ENCODE data around the gene TRMO.

DNA sequence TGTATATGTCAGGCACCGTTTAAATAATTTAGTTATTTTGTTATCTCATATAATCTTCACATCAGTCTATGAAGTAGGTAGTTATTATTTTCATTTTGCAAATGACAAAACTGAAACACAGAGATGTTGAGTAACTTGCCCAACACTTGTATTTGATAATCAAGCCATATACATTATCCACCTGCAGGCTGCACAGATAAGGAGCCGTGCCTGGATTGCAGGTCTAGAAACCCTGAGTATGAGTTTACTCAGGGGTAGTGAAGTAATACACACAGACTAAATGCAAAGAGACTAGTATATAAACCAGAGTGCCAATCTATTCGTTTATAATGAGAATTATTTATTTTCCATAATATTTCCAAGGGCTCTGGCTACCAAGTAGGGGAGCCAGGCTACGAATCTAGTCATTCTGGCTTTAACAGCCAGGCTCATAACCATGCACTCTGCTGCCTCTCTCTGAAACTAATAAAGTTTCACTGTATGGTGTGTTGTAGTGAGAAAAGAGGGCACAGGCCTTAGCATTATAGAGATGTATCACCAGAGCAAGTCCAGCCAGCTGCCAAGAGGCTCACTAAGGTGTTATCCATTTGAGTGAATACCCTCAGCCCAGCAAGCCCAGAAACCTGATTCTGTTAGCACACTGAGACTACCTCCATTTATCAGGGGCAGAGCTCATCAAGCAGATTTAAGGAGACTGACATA is 11.1 kb upstream of the TRMO start:
- TF ChIP-seq CREB1 (IDR thresholded peaks at IDR 0.05; ENCODE audit: low read depth) (no peak), TAF1 (IDR thresholded peaks at IDR 0.05; ENCODE audit: low read depth) (no peak), EP300 (IDR thresholded peaks at IDR 0.05; ENCODE audit: borderline replicate concordance) (no peak), RAD21 (IDR thresholded peaks at IDR 0.05; ENCODE audit: low read depth) (no peak), TEAD4 (IDR thresholded peaks at IDR 0.05) (no peak), CEBPB (IDR thresholded peaks at IDR 0.05) (no peak), YY1 (IDR thresholded peaks at IDR 0.05; ENCODE audit: low read depth) (no peak), ZBTB7A (IDR thresholded peaks at IDR 0.05; ENCODE audit: low read depth) (no peak), EGR1 (IDR thresholded peaks at IDR 0.05) (no peak), TCF12 (IDR thresholded peaks at IDR 0.05; ENCODE audit: low read depth) (no peak)
- TF ChIP-seq, protein P1, sequence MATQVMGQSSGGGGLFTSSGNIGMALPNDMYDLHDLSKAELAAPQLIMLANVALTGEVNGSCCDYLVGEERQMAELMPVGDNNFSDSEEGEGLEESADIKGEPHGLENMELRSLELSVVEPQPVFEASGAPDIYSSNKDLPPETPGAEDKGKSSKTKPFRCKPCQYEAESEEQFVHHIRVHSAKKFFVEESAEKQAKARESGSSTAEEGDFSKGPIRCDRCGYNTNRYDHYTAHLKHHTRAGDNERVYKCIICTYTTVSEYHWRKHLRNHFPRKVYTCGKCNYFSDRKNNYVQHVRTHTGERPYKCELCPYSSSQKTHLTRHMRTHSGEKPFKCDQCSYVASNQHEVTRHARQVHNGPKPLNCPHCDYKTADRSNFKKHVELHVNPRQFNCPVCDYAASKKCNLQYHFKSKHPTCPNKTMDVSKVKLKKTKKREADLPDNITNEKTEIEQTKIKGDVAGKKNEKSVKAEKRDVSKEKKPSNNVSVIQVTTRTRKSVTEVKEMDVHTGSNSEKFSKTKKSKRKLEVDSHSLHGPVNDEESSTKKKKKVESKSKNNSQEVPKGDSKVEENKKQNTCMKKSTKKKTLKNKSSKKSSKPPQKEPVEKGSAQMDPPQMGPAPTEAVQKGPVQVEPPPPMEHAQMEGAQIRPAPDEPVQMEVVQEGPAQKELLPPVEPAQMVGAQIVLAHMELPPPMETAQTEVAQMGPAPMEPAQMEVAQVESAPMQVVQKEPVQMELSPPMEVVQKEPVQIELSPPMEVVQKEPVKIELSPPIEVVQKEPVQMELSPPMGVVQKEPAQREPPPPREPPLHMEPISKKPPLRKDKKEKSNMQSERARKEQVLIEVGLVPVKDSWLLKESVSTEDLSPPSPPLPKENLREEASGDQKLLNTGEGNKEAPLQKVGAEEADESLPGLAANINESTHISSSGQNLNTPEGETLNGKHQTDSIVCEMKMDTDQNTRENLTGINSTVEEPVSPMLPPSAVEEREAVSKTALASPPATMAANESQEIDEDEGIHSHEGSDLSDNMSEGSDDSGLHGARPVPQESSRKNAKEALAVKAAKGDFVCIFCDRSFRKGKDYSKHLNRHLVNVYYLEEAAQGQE (IDR thresholded peaks at IDR 0.05; ENCODE audit: low read depth), result no peak
- TF ChIP-seq, protein P2, sequence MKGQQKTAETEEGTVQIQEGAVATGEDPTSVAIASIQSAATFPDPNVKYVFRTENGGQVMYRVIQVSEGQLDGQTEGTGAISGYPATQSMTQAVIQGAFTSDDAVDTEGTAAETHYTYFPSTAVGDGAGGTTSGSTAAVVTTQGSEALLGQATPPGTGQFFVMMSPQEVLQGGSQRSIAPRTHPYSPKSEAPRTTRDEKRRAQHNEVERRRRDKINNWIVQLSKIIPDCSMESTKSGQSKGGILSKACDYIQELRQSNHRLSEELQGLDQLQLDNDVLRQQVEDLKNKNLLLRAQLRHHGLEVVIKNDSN (IDR thresholded peaks at IDR 0.05), result no peak
- TF ChIP-seq, protein P3, sequence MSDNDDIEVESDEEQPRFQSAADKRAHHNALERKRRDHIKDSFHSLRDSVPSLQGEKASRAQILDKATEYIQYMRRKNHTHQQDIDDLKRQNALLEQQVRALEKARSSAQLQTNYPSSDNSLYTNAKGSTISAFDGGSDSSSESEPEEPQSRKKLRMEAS (IDR thresholded peaks at IDR 0.05), result no peak
